Lower leg skin (tissue), 3 donors: ENCODE measurements around the gene LRP1.

ENCODE experiments used
- POLR2A ChIP-seq, 2 donors: fragments of 450-650 bp; IDR thresholded peaks; one replicate each; pipeline ENCODE4 v1.6.1; 2016 to 2017; ENCODE audit warnings: antibody characterized with exemption in 2 of 2, mild to moderate bottlenecking in 1 of 2, moderate library complexity in 1 of 2
- TF ChIP-seq, protein P1 (sequence below), 3 donors: fragments of 450-650 bp; IDR thresholded peaks; one replicate each; pipeline ENCODE4 v1.5.1; 2016; ENCODE audit warnings: antibody characterized with exemption in 3 of 3, mild to moderate bottlenecking in 3 of 3, moderate library complexity in 2 of 3

DNA sequence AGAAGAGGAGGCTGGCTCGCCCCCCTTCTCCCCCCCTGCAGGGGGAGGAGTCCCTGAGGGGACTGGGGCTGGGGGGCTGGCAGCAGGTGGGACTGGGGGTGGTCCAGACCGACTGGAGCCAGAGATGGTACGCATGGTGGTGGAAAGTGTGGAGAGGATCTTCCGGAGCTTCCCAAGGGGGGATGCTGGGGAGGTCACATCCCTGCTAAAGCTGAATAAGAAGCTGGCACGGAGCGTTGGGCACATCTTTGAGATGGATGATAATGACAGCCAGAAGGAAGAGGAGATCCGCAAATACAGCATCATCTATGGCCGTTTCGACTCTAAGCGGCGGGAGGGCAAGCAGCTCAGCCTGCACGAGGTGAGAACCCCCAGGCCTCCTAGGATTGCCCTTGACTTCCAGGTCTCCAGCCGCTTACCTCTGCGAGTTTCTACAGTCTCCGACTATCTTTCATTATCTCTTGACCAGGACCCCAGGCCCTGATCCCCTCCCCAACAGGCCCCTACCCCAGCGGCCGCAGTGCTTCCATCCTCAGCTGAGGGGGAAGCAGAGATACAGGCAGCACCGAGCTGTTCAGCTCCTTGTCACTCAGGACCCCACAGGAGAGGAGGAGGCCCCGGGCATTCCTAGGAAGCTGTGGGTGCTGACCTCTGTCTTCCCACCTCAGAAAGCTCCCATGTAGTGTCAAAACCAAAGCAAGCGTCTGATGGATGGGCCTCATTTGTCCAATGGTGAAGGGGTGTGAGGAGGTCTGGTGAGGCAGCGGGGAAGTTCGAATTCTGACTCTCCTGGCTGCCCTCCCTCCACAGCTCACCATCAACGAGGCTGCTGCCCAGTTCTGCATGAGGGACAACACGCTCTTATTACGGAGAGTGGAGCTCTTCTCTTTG lies 36.4 kb upstream of the LRP1 start:
- TF ChIP-seq, protein P1, sequence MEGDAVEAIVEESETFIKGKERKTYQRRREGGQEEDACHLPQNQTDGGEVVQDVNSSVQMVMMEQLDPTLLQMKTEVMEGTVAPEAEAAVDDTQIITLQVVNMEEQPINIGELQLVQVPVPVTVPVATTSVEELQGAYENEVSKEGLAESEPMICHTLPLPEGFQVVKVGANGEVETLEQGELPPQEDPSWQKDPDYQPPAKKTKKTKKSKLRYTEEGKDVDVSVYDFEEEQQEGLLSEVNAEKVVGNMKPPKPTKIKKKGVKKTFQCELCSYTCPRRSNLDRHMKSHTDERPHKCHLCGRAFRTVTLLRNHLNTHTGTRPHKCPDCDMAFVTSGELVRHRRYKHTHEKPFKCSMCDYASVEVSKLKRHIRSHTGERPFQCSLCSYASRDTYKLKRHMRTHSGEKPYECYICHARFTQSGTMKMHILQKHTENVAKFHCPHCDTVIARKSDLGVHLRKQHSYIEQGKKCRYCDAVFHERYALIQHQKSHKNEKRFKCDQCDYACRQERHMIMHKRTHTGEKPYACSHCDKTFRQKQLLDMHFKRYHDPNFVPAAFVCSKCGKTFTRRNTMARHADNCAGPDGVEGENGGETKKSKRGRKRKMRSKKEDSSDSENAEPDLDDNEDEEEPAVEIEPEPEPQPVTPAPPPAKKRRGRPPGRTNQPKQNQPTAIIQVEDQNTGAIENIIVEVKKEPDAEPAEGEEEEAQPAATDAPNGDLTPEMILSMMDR (IDR thresholded peaks at IDR 0.05) = no peak
- TF ChIP-seq POLR2A (IDR thresholded peaks at IDR 0.05) = no peak
